Muscle layer of duodenum (tissue), 2 donors: Measurements from ENCODE around the gene RIT2.

Source experiments
- H3K27ac ChIP-seq: one replicate; pipeline ENCODE4 v1.7.0; 2013; ENCODE audit warnings: mild to moderate bottlenecking, low read length
- H3K27me3 ChIP-seq: one replicate; pipeline ENCODE4 v1.7.0; 2013; ENCODE audit warnings: low read depth, mild to moderate bottlenecking, control low read depth, low read length
- H3K36me3 ChIP-seq, 2 donors: one replicate each; pipeline ENCODE4 v1.7.0; 2013; ENCODE audit warnings: low read length in 2 of 2, control low read depth in 1 of 2, mild to moderate bottlenecking in 1 of 2; ENCODE audit not compliant: insufficient read depth in 2 of 2, control insufficient read depth in 1 of 2
- H3K4me1 ChIP-seq, 2 donors: one replicate each; pipeline ENCODE4 v1.7.0; 2013; ENCODE audit warnings: low read length in 2 of 2, mild to moderate bottlenecking in 2 of 2, control low read depth in 1 of 2, moderate library complexity in 1 of 2; ENCODE audit not compliant: insufficient read depth in 2 of 2, control insufficient read depth in 1 of 2
- H3K4me3 ChIP-seq, 2 donors: one replicate each; pipeline ENCODE4 v1.7.0; 2013; ENCODE audit warnings: low read length in 2 of 2, low read depth in 1 of 2, mild to moderate bottlenecking in 1 of 2
- H3K9me3 ChIP-seq, 2 donors: one replicate each; pipeline ENCODE4 v1.7.0; 2013; ENCODE audit warnings: low read length in 2 of 2, control low read depth in 1 of 2, mild to moderate bottlenecking in 1 of 2; ENCODE audit not compliant: control insufficient read depth in 1 of 2
- donor health status: healthy.

RIT2 gene

DNA sequence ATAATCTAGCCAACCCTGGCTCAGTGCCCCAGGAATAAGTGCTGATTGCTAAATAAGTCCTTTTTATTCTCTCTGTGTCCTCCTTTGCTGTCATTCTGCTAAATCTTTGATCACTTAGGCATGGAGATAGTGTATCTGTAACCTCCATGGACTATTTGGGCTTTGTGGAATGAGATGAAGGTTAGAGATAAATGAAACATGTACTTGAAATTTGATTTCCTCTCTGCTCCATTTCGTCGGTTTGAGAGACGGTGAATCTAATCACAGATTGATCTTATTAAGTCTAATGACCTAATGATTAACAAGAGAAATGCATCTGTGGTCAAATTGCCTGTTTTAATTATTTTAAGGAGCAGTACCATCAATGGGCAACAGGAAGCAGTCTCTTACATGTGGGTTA is 159.2 kb downstream of the RIT2 start:
- Histone ChIP-seq H3K27me3 (no peaks in the 10 kb centered on the region), H3K4me3 (no peak overlapping the region), H3K36me3 (no peaks in the 10 kb centered on the region), H3K27ac (no peak overlapping the region), H3K4me1 (no peaks in the 10 kb centered on the region), H3K9me3 (no peaks in the 10 kb centered on the region)

DNA sequence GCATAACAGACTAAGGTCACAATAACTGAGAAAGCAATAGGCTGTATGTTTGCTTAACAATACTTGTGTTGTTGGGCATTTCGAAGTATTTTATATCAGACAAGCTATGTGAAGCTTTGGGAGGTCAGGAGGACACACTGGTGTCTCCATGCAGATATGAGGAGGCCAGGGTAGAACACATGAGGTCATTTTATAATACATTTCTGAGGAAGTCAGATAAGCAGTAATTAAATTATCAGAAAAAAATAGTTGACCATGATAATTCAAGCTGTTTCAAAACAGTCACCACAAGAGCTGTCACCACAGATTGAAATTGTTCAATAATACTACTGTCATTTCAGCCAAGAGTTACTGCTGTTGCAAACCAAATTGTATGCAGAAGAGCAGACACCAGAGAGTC is 160.6 kb downstream of the RIT2 start:
- Histone ChIP-seq H3K4me1 (no peaks in the 10 kb centered on the region), H3K27ac (no peak overlapping the region), H3K9me3 (no peaks in the 10 kb centered on the region), H3K4me3 (no peak overlapping the region), H3K27me3 (no peaks in the 10 kb centered on the region), H3K36me3 (no peaks in the 10 kb centered on the region)

DNA sequence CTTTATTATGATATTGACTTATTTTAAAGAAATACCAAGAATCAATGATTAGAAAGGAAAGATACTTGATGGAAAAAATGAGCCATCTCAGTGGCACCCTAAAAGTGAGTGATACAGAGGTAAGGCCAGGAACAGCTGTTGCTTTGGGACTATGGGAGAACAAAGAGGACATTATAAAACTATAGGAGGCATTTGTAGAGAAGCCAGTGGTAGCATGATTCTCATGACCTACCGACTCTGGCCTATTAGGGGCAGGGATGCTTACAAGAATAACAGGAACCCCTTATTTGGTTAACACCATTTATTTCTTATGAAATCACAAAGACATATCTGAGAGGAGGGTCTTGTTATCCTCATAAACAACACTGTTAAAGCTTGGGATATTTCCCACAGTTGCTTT is 162.2 kb downstream of the RIT2 start:
- no peaks in the 10 kb centered on the region for H3K4me1 ChIP-seq
- no peak overlapping the region for H3K27ac ChIP-seq
- H3K4me3 ChIP-seq, result no peak overlapping the region
- H3K27me3 ChIP-seq, result no peaks in the 10 kb centered on the region
- no peaks in the 10 kb centered on the region for H3K9me3 ChIP-seq
- no peaks in the 10 kb centered on the region for H3K36me3 ChIP-seq

DNA sequence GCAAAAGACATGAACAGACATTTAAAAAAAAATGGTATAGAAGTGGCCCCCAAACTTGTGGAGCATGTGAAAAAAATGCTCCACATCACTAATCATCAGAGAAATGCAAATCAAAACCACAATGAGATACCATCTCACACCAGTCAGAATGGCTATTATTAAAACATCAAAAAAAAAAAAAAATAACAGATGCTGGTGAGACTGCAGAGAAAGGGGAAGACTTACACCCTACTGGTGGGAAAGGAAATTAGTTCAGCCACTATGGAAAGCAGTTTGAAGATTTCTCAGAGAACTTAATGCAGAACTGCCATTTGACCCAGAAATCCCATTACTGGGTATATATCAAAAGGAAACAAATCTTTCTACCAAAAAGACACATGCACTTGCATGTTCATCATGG is 164.8 kb downstream of the RIT2 start:
- Histone ChIP-seq H3K4me3 (no peak overlapping the region), H3K27ac (no peak overlapping the region), H3K27me3 (no peaks in the 10 kb centered on the region), H3K9me3 (no peaks in the 10 kb centered on the region), H3K4me1 (no peaks in the 10 kb centered on the region), H3K36me3 (no peaks in the 10 kb centered on the region)

DNA sequence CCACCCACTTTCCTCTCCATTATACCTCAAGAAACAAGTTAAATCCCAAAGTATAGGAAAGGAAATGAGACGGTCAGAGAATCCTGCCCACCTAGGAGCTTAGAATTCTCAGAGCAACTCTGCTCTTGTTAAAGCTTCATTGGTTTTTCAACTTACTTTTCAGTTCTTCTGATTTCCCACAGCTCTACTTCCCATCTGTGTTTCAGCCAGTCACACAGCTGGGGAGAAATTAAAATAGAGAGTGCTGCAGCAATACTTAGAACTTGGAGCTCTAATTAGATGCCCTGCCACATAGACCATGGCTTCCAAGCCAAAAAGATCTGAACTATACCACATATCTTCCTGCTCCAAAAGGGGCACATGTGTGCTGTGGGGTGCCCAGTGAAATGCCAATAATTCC is 166.7 kb downstream of the RIT2 start:
- H3K27ac ChIP-seq, result no peak overlapping the region
- no peaks in the 10 kb centered on the region for H3K27me3 ChIP-seq

DNA sequence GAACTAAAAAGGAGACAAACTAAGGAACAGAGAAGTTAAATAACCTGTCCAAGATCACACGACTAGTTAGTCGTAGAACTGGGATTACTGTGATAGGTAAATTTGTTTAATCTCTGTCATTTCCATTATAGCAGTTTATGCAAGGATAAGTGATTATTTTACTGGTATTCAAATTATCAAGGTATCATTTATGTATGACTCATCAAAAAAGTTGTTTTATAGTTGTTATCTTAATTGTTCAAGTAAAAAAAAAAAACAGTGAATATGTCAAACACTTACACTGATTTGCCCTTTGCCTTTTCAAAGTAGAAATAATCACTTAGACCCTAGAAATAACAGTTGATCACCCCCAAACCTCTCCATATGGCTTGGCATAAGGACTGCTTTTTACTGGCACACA is 173.6 kb downstream of the RIT2 start:
- no peaks in the 10 kb centered on the region for H3K4me1 ChIP-seq
- H3K36me3 ChIP-seq, result no peaks in the 10 kb centered on the region
- no peak overlapping the region for H3K27ac ChIP-seq
- H3K9me3 ChIP-seq, result no peaks in the 10 kb centered on the region
- no peaks in the 10 kb centered on the region for H3K27me3 ChIP-seq
- H3K4me3 ChIP-seq, result no peak overlapping the region

More for the DNA sequence above, 166.7 kb downstream of the RIT2 start:
- Histone ChIP-seq H3K4me3 (no peak overlapping the region), H3K9me3 (no peaks in the 10 kb centered on the region), H3K36me3 (no peaks in the 10 kb centered on the region), H3K4me1 (no peaks in the 10 kb centered on the region)

DNA sequence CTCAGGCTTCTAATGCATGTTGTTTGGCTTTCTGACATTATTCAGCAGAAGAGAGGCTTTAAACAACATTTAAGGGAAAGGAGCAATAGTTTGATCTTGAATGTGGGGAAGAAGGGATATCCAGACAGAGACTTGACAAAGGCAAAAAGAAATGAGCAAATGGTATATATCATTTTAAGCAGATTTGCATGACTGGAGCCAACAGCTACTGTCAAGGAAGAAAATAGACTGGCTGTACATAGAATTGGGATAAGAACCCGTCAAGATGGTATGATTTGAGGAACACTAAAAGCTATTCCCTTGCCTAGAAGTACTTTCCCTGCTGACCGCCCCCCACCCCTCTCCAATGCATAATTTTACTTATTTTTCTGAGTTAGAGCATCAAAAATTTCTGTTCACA is 174.5 kb downstream of the RIT2 start:
- Histone ChIP-seq H3K9me3 (no peaks in the 10 kb centered on the region), H3K4me3 (no peak overlapping the region), H3K27me3 (no peaks in the 10 kb centered on the region), H3K4me1 (no peaks in the 10 kb centered on the region), H3K36me3 (no peaks in the 10 kb centered on the region), H3K27ac (no peak overlapping the region)

DNA sequence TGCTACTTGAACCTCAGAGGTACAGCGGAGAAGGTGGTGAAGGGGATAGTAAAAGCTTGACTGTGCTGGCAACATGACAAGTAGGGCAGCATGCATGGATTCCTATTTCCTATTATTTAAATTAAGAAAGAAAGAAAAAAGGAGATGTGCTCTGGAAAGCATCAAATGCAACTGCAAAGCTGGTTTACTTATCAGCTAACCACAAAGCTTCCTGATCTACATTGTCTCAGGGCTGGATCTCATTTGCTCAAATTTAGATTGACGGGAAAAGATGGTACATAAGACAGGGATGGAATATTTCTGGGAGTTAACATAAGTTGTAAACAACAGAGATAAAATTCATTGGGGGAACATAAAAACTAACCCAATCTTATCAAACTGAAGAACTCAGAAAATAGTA is 178.0 kb downstream of the RIT2 start:
- no peak overlapping the region for H3K27ac ChIP-seq
- no peaks in the 10 kb centered on the region for H3K9me3 ChIP-seq
- H3K27me3 ChIP-seq, result no peaks in the 10 kb centered on the region
- no peaks in the 10 kb centered on the region for H3K36me3 ChIP-seq
- H3K4me1 ChIP-seq, result no peaks in the 10 kb centered on the region
- no peak overlapping the region for H3K4me3 ChIP-seq

DNA sequence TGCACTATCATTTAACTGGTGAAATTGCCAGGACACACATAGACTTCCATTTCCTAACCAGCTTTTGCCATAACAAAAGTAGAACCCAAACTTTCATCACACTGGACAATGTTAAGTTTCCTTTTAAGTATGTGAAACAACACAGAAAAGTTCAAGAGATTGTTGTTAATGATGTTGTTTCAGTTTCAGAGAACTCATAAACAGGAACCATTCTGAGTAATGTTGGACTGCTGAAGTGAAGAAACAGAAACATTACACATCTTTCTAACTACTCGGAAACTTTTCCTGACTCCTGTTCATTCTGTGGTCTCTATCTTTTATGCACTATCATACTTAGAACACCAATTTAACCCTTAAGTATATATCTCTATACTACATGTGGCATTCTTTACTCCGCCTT is 179.2 kb downstream of the RIT2 start:
- Histone ChIP-seq H3K9me3 (no peaks in the 10 kb centered on the region), H3K27ac (no peak overlapping the region), H3K4me3 (no peak overlapping the region), H3K27me3 (no peaks in the 10 kb centered on the region), H3K4me1 (no peaks in the 10 kb centered on the region), H3K36me3 (no peaks in the 10 kb centered on the region)

DNA sequence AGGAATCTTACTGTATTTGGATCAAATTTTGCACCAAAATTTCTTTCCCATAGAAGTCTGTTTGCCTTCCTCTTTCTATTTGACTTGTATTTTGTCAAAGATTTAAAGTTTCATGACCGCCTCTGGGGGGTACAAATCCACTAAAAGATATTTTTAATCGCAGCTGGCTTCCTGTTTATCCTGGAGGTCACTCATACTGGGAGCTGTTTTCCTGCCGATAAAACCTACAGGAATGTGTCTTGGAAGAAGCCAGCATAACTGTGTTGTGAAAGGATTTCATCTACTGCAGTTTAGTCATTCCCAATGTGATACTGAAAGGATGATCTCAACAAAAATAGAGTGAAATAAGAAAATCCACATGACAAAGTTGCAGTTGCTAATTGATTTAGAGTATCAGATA is 184.0 kb downstream of the RIT2 start:
- Histone ChIP-seq H3K4me1 (no peaks in the 10 kb centered on the region), H3K27me3 (no peaks in the 10 kb centered on the region), H3K9me3 (no peaks in the 10 kb centered on the region), H3K27ac (no peak overlapping the region), H3K4me3 (no peak overlapping the region), H3K36me3 (no peaks in the 10 kb centered on the region)

DNA sequence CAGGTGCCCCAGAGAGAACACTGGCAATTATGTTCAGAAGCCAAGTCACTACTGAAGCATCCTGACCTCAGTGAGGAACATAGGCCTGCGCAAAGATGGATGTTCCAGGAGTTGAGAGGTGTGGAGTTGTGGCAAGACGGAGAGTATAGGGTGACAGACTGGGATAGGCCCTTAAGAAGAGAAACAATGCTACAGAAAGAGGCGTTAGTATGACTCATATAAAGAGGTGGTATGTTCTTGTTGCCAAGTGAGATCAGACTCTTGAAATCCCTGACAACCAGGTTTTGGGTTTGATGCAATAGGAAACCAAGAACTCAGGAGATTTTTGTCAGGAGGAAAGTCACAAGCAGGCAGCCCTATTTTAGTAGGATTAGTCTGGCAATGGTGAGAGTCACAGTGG is 185.6 kb downstream of the RIT2 start:
- Histone ChIP-seq H3K4me1 (no peaks in the 10 kb centered on the region), H3K27me3 (no peaks in the 10 kb centered on the region), H3K4me3 (no peak overlapping the region), H3K27ac (no peak overlapping the region), H3K9me3 (no peaks in the 10 kb centered on the region), H3K36me3 (no peaks in the 10 kb centered on the region)

DNA sequence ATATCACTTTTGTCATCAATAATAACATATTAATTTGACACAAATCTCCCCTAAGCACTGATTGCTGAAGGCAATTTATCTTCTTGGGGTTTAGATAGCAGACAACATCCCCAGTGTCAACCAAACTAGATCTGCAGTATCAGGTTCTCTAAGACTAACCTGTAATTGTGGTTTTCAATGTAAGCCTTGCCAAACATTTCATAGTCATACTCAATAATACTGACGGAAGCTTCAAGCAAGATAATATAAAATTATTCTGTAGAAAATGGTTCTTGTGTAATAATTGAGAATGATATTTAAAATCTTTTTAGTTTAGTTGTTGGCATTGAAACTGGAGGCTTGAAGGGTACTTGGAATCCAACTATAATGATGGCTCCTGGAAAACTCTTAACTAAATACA is 186.3 kb downstream of the RIT2 start:
- Histone ChIP-seq H3K4me1 (no peaks in the 10 kb centered on the region), H3K9me3 (no peaks in the 10 kb centered on the region), H3K4me3 (no peak overlapping the region), H3K27me3 (no peaks in the 10 kb centered on the region), H3K36me3 (no peaks in the 10 kb centered on the region), H3K27ac (no peak overlapping the region)
